Prostate gland (tissue), 2 donors: ENCODE data around the gene PFN1.

Source experiments
- POLR2A ChIP-seq: fragments of 450-650 bp; IDR thresholded peaks from one replicate; pipeline ENCODE4 v1.6.1; 2016; ENCODE audit warnings: antibody characterized with exemption, mild to moderate bottlenecking
- POLR2AphosphoS5 ChIP-seq: sonication (generic); formaldehyde crosslinking; IDR thresholded peaks from one replicate; pipeline ENCODE4 v1.6.1; 2017; ENCODE audit warnings: antibody characterized with exemption
- TF ChIP-seq, protein P1 (sequence below), 4 experiments: fragments of 200-600 bp in 2 of 4; fragments of 450-650 bp in 2 of 4; sonication (generic) in 2 of 4; IDR thresholded peaks; 1 replicate in 3 of 4; 2 replicates in 1 of 4; pipeline ENCODE4 v1.5.1; 2016 to 2019; ENCODE audit warnings: antibody characterized with exemption in 4 of 4, mild to moderate bottlenecking in 2 of 4, moderate library complexity in 2 of 4

DNA sequence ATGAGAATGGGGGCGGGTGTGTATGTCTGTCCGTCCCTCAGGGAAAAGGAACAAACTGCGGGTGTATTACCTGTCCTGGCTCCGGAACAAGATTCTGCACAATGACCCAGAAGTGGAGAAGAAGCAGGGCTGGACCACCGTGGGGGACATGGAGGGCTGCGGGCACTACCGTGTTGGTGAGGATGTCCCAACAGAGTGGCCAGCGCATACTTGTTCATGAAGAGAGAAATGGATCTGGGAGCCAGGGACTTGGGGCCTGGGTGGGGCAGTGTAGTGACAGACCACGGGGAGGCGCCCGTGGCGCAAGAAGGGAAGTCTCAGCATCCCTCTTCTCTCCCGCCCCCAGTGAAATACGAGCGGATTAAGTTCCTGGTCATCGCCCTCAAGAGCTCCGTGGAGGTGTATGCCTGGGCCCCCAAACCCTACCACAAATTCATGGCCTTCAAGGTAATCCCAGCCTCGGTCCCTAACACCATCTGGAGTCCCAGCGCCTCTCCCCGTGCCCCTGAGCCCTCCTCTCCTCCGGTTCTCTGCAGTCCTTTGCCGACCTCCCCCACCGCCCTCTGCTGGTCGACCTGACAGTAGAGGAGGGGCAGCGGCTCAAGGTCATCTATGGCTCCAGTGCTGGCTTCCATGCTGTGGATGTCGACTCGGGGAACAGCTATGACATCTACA is 52.5 kb downstream of the PFN1 start:
- TF ChIP-seq, protein P1, sequence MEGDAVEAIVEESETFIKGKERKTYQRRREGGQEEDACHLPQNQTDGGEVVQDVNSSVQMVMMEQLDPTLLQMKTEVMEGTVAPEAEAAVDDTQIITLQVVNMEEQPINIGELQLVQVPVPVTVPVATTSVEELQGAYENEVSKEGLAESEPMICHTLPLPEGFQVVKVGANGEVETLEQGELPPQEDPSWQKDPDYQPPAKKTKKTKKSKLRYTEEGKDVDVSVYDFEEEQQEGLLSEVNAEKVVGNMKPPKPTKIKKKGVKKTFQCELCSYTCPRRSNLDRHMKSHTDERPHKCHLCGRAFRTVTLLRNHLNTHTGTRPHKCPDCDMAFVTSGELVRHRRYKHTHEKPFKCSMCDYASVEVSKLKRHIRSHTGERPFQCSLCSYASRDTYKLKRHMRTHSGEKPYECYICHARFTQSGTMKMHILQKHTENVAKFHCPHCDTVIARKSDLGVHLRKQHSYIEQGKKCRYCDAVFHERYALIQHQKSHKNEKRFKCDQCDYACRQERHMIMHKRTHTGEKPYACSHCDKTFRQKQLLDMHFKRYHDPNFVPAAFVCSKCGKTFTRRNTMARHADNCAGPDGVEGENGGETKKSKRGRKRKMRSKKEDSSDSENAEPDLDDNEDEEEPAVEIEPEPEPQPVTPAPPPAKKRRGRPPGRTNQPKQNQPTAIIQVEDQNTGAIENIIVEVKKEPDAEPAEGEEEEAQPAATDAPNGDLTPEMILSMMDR (IDR thresholded peaks at IDR 0.05): no peak
- no peak for TF ChIP-seq POLR2AphosphoS5
- no peak for TF ChIP-seq POLR2A
